Astrocyte of the spinal cord (primary cell): ENCODE data around the gene DPEP1.
"Not testable (repeated sequence)": the region's sequence is repeated elsewhere in the genome, so short reads cannot be mapped to it uniquely, and the experiment has no call there.

Experiments used
- DNase-seq: peaks from one replicate; pipeline ENCODE4 v3.0.0; 2011; ENCODE audit warnings: low read depth, low spot score
- H3K4me3 ChIP-seq: 2 replicates; pipeline ENCODE4 v1.5.1; 2011; ENCODE audit warnings: low read depth, mild to moderate bottlenecking, low read length, moderate library complexity
- CTCF ChIP-seq: IDR thresholded peaks from 2 replicates; pipeline ENCODE4 v1.5.1; 2012; ENCODE audit warnings: low read depth, mild to moderate bottlenecking, low read length, inconsistent platforms
- in situ Hi-C: cut with HindIII; loops from 2 replicates; pipeline ENCODE4 v1.10.0; 2017; ENCODE audit warnings: low sequenced_read_pairs

DPEP1 gene

GRCh38 chr16:89569506-89570341, 43.7 kb upstream of the DPEP1 start:
- no peak for TF ChIP-seq CTCF
- H3K4me3 ChIP-seq, result no peak overlapping the region
- in situ Hi-C loops, result no loop called here
- no peak for DNase-seq

- TF ChIP-seq CTCF, result no peak
- H3K4me3 ChIP-seq, result no peak overlapping the region
- no peak for DNase-seq
- in situ Hi-C loops, result no loop called here
Measured at GRCh38 chr16:89570342-89570923, 43.0 kb upstream of the DPEP1 start.

GRCh38 chr16:89570983-89571598, 42.4 kb upstream of the DPEP1 start:
- in situ Hi-C loops, H3K4me3 ChIP-seq, DNase-seq: not testable (repeated sequence)

GRCh38 chr16:89571636-89572035, 41.8 kb upstream of the DPEP1 start:
- in situ Hi-C loops, result no loop called here
- no peak for TF ChIP-seq CTCF
- DNase-seq, result no peak
- no peak overlapping the region for H3K4me3 ChIP-seq

GRCh38 chr16:89572073-89572484, 41.4 kb upstream of the DPEP1 start:
- no peak for TF ChIP-seq CTCF
- in situ Hi-C loops, result no loop called here

GRCh38 chr16:89572485-89573205, 40.8 kb upstream of the DPEP1 start:
- DNase-seq, result no peak
- in situ Hi-C loops, result no loop called here
- H3K4me3 ChIP-seq, result no peak overlapping the region
- TF ChIP-seq CTCF, result no peak

More at GRCh38 chr16:89572073-89572484, 41.4 kb upstream of the DPEP1 start:
- no peak overlapping the region for H3K4me3 ChIP-seq
- DNase-seq, result no peak
